Retinal pigment epithelial cell (primary cell): ENCODE data around the gene KYNU.
"Not testable (repeated sequence)": the region's sequence is repeated elsewhere in the genome, so short reads cannot be mapped to it uniquely, and the experiment has no call there.

ENCODE experiments used
- DNase-seq: peaks from one replicate; pipeline ENCODE4 v3.0.0-alpha.2; 2010; ENCODE audit warnings: low read depth
- H3K4me3 ChIP-seq: 2 replicates; pipeline ENCODE4 v1.5.1; 2011; ENCODE audit warnings: mild to moderate bottlenecking, low read length, control low read depth, moderate library complexity
- TF ChIP-seq, protein P1 (sequence below): conservative IDR thresholded peaks from 2 replicates; pipeline ENCODE4 v1.5.1; 2011; ENCODE audit warnings: low read depth, low read length, control low read depth, inconsistent platforms

The KYNU gene

GRCh38 chr2:142849820-142850219, 27.6 kb upstream of the KYNU start:
- H3K4me3 ChIP-seq: no peak overlapping the region
- TF ChIP-seq, protein P1, sequence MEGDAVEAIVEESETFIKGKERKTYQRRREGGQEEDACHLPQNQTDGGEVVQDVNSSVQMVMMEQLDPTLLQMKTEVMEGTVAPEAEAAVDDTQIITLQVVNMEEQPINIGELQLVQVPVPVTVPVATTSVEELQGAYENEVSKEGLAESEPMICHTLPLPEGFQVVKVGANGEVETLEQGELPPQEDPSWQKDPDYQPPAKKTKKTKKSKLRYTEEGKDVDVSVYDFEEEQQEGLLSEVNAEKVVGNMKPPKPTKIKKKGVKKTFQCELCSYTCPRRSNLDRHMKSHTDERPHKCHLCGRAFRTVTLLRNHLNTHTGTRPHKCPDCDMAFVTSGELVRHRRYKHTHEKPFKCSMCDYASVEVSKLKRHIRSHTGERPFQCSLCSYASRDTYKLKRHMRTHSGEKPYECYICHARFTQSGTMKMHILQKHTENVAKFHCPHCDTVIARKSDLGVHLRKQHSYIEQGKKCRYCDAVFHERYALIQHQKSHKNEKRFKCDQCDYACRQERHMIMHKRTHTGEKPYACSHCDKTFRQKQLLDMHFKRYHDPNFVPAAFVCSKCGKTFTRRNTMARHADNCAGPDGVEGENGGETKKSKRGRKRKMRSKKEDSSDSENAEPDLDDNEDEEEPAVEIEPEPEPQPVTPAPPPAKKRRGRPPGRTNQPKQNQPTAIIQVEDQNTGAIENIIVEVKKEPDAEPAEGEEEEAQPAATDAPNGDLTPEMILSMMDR: no peak
- DNase-seq: no peak

DNA sequence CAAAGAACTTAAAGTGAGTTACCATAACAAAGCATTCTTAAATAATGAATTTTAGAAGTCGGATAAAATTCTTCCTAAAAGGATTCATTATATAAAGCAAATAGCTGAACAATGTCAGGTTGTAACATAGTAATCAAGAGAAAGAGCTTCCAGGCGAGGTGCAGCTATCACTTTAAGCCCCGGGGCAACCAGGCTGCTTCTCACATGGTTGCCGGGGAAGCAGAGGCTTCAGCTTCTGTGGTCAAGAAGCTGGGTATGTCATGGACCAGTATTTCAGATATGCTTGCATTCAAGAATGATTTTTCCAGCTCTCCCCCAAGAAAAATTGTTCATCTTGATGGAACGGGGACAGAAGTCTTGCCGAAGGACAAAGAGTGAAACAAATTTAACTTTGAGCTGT, 23.6 kb upstream of the KYNU start:
- DNase-seq: no peak
- TF ChIP-seq, protein P1: no peak
- no peak overlapping the region for H3K4me3 ChIP-seq

DNA sequence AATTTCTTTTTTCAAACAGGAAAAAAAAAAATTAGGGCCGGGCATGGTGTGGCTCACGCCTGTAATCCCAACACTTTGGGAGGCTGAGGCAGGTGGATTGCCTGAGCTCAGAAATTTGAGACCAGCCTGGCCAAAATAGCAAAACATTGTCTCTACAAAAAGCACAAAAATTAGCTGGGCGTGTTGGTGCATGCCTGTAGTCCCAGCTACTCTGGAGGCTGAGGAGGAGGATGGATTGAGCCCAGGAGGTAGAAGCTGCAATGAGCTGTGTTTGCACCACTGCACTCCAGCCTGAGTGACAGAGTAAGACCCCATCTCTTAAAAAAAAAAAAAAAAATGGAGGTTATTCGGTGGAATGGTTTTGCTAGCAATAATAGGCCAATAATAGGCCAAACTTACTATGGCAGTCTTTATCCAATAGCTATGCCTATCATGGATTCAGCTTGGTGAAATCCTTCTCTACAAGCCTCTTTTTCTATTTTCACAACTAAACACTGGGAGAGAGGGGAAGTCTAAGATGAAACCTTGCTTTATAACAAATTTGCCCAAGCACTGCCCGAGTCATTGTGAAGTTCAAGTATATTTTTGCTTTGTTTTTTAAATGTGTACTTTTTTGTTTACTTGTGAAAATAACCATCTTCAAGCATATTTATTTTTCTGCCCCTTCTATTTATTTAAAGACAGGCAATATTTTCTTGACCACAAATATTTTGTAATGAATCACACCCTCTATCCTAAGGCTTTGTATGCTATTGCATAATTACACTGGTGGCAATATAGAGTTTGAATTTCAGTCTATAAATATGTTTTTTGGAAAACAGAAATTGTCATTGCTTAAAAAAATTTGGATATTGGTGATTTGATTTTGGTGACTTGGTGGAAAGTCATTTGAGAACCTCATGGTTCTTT, 20.0 kb upstream of the KYNU start:
- TF ChIP-seq, protein P1: no peak
- no peak overlapping the region for H3K4me3 ChIP-seq
- DNase-seq: no peak

GRCh38 chr2:142858961-142859360, 18.5 kb upstream of the KYNU start:
- TF ChIP-seq, protein P1: no peak
- H3K4me3 ChIP-seq: no peak overlapping the region
- no peak for DNase-seq

- H3K4me3 ChIP-seq: no peak overlapping the region
- TF ChIP-seq, protein P1: no peak
- DNase-seq: no peak
Measured at GRCh38 chr2:142862299-142862698, 15.2 kb upstream of the KYNU start.

GRCh38 chr2:142862847-142863246, 14.6 kb upstream of the KYNU start:
- TF ChIP-seq, protein P1: no peak
- DNase-seq: no peak
- H3K4me3 ChIP-seq: no peak overlapping the region

DNA sequence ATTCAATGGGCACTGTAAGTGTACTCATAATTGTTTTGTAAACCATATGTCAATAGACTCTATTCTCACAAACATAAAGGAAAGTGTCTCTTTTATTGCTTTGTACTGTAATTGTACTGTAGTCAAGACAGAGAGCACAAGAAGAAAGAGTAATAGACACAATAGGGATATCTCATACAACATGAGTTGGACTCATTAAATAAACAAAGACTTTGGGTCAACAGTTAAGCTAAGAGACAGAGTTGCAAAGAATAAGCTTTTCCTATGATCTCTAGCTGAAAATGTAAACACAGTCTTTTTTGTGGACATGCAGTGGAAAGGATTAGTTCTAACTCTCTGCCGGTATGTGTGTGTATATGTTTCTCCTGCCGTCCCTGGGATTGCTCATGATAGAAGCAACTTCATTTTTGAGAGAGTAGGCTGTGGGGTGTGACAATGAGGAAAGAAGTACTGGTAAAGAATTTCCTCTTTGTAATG, 13.9 kb upstream of the KYNU start:
- TF ChIP-seq, protein P1: no peak
- DNase-seq: no peak
- H3K4me3 ChIP-seq: no peak overlapping the region

- not testable (repeated sequence) for DNase-seq, H3K4me3 ChIP-seq
Measured at GRCh38 chr2:142864605-142865004, 12.9 kb upstream of the KYNU start.
